Activated T-helper 1 cell treated with anti-CD3 and anti-CD28 coated beads, Interleukin-12 subunit alpha, Interleukin-12 subunit beta, Interleukin-2, Interleukin-4 antibody, amounts not matched to agents 30 ng/mL and 10 ng/mL and 1 ng/mL, durations not matched to agents 14 hours and 24 hours and 36 hours (primary cell): ENCODE data around the gene TSPAN3. TPM values are rescaled to one million over a fixed set of nuclear protein-coding genes. Genes with fewer than 3 reads are reported as not detected.

ENCODE experiments used
- DNase-seq: peaks from one replicate; pipeline ENCODE4 v3.0.0; 2021; ENCODE audit warnings: low spot score
- H3K27ac Mint-ChIP-seq: one replicate; pipeline ENCODE4 v1.8.0; 2021; ENCODE audit warnings: mild to moderate bottlenecking, mixed read lengths
- H3K27me3 Mint-ChIP-seq: one replicate; pipeline ENCODE4 v1.8.0; 2022; ENCODE audit warnings: mild to moderate bottlenecking, moderate library complexity, mixed read lengths; ENCODE audit not compliant: insufficient read depth
- H3K36me3 Mint-ChIP-seq: one replicate; pipeline ENCODE4 v1.8.0; 2021; ENCODE audit warnings: low read depth, mixed read lengths
- H3K4me1 Mint-ChIP-seq: one replicate; pipeline ENCODE4 v1.8.0; 2021; ENCODE audit warnings: low read depth, mixed read lengths
- H3K4me3 Mint-ChIP-seq: one replicate; pipeline ENCODE4 v1.8.0; 2021; ENCODE audit warnings: mild to moderate bottlenecking, moderate library complexity, mixed read lengths
- H3K9me3 Mint-ChIP-seq: one replicate; pipeline ENCODE4 v1.8.0; 2021; ENCODE audit warnings: mixed read lengths
- intact Hi-C: fragments of 100-400 bp; cut with micrococcal nuclease; formaldehyde crosslinking; loops from one replicate; pipeline ENCODE4 v1.15.1; 2024
- total RNA-seq: library from RNA; stranded (reverse); gene quantifications from 2 replicates; pipeline ENCODE4 v1.2.3, GENCODE V29; 2022

TSPAN3 gene
- total RNA-seq, 1 donor from 2014 or later, result 41.5 TPM

- peaks cover 6% of the 10 kb centered on the region for H3K36me3 Mint-ChIP-seq
- DNase-seq, result no peak
- peaks cover 18% of the 10 kb centered on the region for H3K4me1 Mint-ChIP-seq
- intact Hi-C loops, result no loop called here
- no peaks in the 10 kb centered on the region for H3K27me3 Mint-ChIP-seq
- no peak overlapping the region for H3K4me3 Mint-ChIP-seq
- no peak overlapping the region for H3K27ac Mint-ChIP-seq
- no peaks in the 10 kb centered on the region for H3K9me3 Mint-ChIP-seq
Observed at GRCh38 chr15:77059786-77060361, 11.0 kb downstream of the TSPAN3 start.

DNA sequence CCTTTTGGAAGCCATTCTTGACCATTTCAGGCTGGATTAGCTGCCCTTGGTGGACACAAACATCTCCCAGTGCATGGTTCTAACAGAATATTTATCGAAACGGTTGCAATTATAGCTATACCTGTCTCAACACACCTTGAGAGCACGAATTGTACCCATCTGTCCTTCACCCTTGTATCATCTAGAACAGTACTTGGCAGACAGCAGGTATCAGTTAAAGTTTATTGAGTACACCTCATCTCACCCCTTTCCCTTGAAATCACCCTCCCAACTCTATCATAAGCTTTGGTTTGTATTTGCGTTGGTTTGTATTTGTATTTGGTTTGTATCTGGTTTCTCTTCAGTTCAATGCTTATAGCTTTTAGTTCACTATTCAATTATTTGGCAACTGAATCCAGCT, 12.4 kb downstream of the TSPAN3 start:
- no peak for DNase-seq
- H3K27me3 Mint-ChIP-seq, result no peaks in the 10 kb centered on the region
- no peak overlapping the region for H3K27ac Mint-ChIP-seq
- H3K4me1 Mint-ChIP-seq, result peaks cover 21% of the 10 kb centered on the region
- H3K36me3 Mint-ChIP-seq, result peaks cover 7% of the 10 kb centered on the region
- intact Hi-C loops, result no loop called here
- no peaks in the 10 kb centered on the region for H3K9me3 Mint-ChIP-seq
- no peak overlapping the region for H3K4me3 Mint-ChIP-seq

DNA sequence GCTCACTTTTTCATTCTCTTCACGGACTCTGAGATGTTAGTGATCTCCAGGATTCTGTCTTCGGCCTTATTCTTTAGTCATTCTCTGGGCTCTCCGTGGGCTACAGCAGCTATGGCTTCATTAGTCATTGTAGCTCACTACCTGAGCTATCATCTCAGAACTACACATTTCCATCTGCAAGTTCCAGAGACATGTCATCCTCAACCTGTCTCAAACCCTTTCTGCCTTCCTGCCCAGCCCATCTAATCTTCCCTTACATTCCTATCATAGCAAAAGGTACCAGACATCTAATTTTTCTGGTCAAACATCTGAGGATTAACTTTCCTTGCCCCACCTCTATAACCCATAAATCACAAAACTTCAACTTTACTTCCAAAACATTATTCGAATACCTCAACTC, 13.2 kb downstream of the TSPAN3 start:
- H3K4me3 Mint-ChIP-seq, result no peak overlapping the region
- no peaks in the 10 kb centered on the region for H3K27me3 Mint-ChIP-seq
- no peaks in the 10 kb centered on the region for H3K9me3 Mint-ChIP-seq
- H3K36me3 Mint-ChIP-seq, result peaks cover 6% of the 10 kb centered on the region
- DNase-seq, result no peak
- H3K27ac Mint-ChIP-seq, result no peak overlapping the region
- intact Hi-C loops, result no loop called here
- peaks cover 21% of the 10 kb centered on the region for H3K4me1 Mint-ChIP-seq

- no peaks in the 10 kb centered on the region for H3K27me3 Mint-ChIP-seq
- H3K36me3 Mint-ChIP-seq, result peaks cover 11% of the 10 kb centered on the region
- H3K4me3 Mint-ChIP-seq, result no peak overlapping the region
- H3K27ac Mint-ChIP-seq, result no peak overlapping the region
- H3K4me1 Mint-ChIP-seq, result peaks cover 21% of the 10 kb centered on the region
- intact Hi-C loops, result no loop called here
- H3K9me3 Mint-ChIP-seq, result no peaks in the 10 kb centered on the region
- DNase-seq, result no peak
Observed at GRCh38 chr15:77057072-77057471, 13.8 kb downstream of the TSPAN3 start.

DNA sequence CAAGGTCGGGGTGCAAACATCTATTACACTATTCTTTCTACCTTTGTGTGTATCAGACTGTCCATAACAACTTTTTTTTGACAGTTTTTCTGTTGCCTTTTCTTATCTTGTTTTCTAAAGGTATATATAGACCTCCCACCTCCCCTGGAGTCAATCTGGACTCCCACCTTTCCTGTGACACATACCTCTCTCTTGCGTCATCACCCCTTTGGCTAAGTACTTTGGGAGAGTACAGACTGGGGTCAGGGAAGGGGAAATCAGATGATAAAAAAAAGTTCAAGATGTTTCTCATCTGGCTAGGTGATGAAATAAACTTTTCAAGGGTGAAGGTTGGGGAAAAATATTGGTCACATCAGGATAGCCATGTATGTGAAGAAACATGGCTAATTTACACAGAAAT, 17.2 kb downstream of the TSPAN3 start:
- Mint-ChIP-seq H3K36me3 (peaks cover 21% of the 10 kb centered on the region), H3K4me1 (peaks cover 7% of the 10 kb centered on the region), H3K27me3 (no peaks in the 10 kb centered on the region), H3K9me3 (no peaks in the 10 kb centered on the region), H3K27ac (no peak overlapping the region), H3K4me3 (no peak overlapping the region)
- no peak for DNase-seq
- intact Hi-C loops, result no loop called here

DNA sequence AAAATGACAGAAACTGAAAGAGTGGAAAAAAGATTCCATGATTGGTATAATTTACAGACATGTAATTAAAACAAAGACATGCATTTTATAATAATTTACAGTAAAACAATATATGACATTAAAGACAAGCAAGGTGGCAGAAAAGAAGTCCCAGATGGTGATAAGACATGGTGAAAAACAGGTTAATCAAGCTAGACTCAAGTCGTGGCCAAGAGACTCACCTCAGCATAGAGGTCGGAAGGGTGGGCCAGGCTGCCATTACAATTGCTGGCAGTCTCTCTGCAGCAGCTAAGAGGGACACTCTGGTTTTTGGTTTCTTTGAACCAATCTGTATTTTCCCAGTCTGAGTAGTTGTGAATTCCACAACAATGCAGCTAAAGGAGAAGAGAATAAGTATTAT, 18.4 kb downstream of the TSPAN3 start:
- no peaks in the 10 kb centered on the region for H3K9me3 Mint-ChIP-seq
- H3K27ac Mint-ChIP-seq, result no peak overlapping the region
- intact Hi-C loops, result no loop called here
- no peak overlapping the region for H3K4me3 Mint-ChIP-seq
- no peak for DNase-seq
- peaks cover 27% of the 10 kb centered on the region for H3K36me3 Mint-ChIP-seq
- no peaks in the 10 kb centered on the region for H3K27me3 Mint-ChIP-seq
- peaks cover 7% of the 10 kb centered on the region for H3K4me1 Mint-ChIP-seq

DNA sequence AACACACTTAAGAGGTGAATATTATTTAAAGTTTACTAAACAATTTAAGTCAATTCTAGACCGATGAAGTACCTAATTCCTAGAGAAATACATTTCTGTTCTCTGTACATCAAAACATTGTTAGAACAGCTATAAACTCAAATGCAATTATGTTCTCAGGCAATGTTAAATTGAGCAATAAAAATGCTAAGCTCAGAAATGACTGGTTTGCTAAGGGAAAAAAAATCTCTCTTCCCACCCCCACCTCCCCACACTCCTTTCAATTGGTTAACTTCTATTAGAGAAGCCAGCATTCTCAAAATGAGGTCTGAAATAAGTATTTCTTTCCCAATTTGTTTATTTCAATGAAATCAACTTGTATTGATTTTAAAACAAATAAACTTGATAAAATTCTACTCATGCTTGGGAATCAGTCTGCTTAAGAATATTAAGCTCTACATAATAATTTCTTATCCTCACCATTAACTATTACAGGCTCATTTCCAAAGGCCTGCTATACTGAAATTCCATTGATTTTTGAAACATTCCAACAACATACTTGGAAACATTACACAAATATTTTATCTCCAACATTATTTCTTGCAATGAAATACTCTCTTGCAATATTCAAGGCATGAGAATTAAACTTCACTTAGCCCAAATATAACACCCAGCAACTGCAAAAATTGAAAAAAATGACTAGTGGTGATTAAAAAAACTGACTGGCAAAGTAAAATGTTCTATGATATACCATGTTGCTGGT, 22.6 kb downstream of the TSPAN3 start:
- H3K27me3 Mint-ChIP-seq, result no peaks in the 10 kb centered on the region
- DNase-seq, result no peak
- intact Hi-C loops, result no loop called here
- no peak overlapping the region for H3K27ac Mint-ChIP-seq
- H3K9me3 Mint-ChIP-seq, result no peaks in the 10 kb centered on the region
- peaks cover 51% of the 10 kb centered on the region for H3K36me3 Mint-ChIP-seq
- H3K4me3 Mint-ChIP-seq, result no peak overlapping the region
- H3K4me1 Mint-ChIP-seq, result peaks cover 13% of the 10 kb centered on the region

- Mint-ChIP-seq H3K27me3 (no peaks in the 10 kb centered on the region), H3K9me3 (no peaks in the 10 kb centered on the region), H3K27ac (no peak overlapping the region), H3K4me3 (no peak overlapping the region), H3K4me1 (peaks cover 16% of the 10 kb centered on the region), H3K36me3 (peaks cover 48% of the 10 kb centered on the region)
- intact Hi-C loops, result no loop called here
- no peak for DNase-seq
Observed at GRCh38 chr15:77046704-77047412, 24.1 kb downstream of the TSPAN3 start.

DNA sequence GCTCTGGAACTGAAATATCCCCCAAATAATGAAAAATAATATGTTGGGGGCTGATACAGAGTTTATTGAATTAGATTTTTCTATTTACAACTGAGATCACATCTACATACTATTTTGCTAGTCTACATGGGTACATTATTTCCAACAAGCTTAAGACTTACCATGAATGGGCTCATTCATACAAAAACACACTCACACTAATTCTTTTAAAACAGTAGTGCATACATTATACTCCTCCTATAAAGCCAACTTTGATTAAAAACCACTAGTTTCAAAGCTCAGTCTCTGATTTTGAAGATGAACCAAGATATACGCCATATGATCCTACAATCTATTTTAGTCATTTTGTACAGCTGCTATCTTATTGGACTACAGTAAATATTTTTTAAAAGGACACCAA, 24.9 kb downstream of the TSPAN3 start:
- Mint-ChIP-seq H3K27me3 (no peaks in the 10 kb centered on the region), H3K27ac (no peak overlapping the region), H3K36me3 (peaks cover 47% of the 10 kb centered on the region), H3K4me3 (no peak overlapping the region), H3K9me3 (no peaks in the 10 kb centered on the region), H3K4me1 (peaks cover 16% of the 10 kb centered on the region)
- DNase-seq, result no peak
- intact Hi-C loops, result no loop called here

GRCh38 chr15:77044228-77045042, 26.5 kb downstream of the TSPAN3 start:
- no peak overlapping the region for H3K27ac Mint-ChIP-seq
- H3K4me1 Mint-ChIP-seq, result peaks cover 24% of the 10 kb centered on the region
- peaks cover 53% of the 10 kb centered on the region for H3K36me3 Mint-ChIP-seq
- no peak for DNase-seq
- no peaks in the 10 kb centered on the region for H3K9me3 Mint-ChIP-seq
- intact Hi-C loops, result no loop called here
- no peak overlapping the region for H3K4me3 Mint-ChIP-seq
- H3K27me3 Mint-ChIP-seq, result no peaks in the 10 kb centered on the region

- H3K27me3 Mint-ChIP-seq, result no peaks in the 10 kb centered on the region
- peaks cover 30% of the 10 kb centered on the region for H3K4me1 Mint-ChIP-seq
- DNase-seq, result no peak
- H3K36me3 Mint-ChIP-seq, result peaks cover 52% of the 10 kb centered on the region
- H3K27ac Mint-ChIP-seq, result peak overlapping the region; percentile 24
- no peak overlapping the region for H3K4me3 Mint-ChIP-seq
- H3K9me3 Mint-ChIP-seq, result no peaks in the 10 kb centered on the region
- intact Hi-C loops, result no loop called here
Observed at GRCh38 chr15:77042955-77043920, 27.7 kb downstream of the TSPAN3 start.
